ENCODE data around the gene GNAZ. TPM values are rescaled to one million over a fixed set of nuclear protein-coding genes. Genes with fewer than 3 reads are reported as not detected.

GNAZ gene
- total RNA-seq, 1 experiment from 2014 or later: 1.2 TPM

DNA sequence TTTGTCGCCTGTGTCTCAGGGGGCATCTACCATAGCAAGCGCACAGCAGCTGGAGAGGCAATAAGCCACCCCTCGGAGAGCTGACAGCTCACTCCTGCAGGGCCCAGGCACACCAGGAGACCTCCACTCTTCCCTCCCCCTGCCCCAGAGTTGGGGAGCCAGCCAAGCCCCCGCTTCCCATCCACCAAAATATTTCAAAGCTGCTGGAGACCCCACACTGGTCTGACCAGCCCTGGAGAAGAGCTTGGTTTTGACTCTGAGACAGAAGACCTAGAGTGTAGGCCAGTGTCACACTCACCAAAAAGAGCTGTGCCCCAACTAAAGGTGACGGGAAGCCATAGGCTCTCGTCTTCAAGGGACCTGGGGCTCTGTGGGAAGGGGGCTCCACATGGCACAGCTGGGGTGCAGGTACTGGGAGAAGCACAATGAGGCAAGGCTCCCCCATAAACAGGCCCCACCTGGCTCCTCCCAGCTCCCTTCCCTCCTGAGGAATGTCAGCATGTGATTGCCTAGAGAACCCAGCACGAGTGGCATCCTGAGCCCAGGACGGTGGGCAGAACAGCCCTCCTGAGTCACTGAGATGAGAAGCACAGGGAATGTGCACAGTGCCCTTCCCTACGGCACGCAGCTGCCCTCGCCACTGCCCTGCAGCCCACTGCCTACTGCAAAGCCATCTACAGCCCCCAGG is 5.8 kb upstream of the GNAZ start:
- Histone ChIP-seq H3K27me3 (ENCODE audit: insufficient read depth, low read depth) (peaks cover 57% of the 10 kb centered on the region), H3K9me3 (ENCODE audit: insufficient read depth, low read depth) (no peaks in the 10 kb centered on the region), H3F3A (ENCODE audit: insufficient read depth, low read depth) (no peaks in the 10 kb centered on the region), H2AFZ (no peak overlapping the region), H3K27ac (no peak overlapping the region), H3K36me3 (ENCODE audit: low read depth) (no peaks in the 10 kb centered on the region), H3K4me2 (no peak overlapping the region), H3K79me2 (ENCODE audit: low read depth) (no peaks in the 10 kb centered on the region), H3K4me1 (replicated peaks; ENCODE audit: insufficient read depth) (no peaks in the 10 kb centered on the region; the same call in 1 of the 2 replicates), H3K4me3 (no peak overlapping the region), H4K20me1 (ENCODE audit: insufficient read depth) (no peaks in the 10 kb centered on the region; the same call in 1 of the 2 replicates), H3K9me2 (ENCODE audit: insufficient read depth) (no peaks in the 10 kb centered on the region)
- ChIA-PET CTCF (no interaction called here), POLR2A (ENCODE audit: unreplicated experiment) (no interaction called here)
- intact Hi-C loops (cut with micrococcal nuclease; ENCODE audit: unreplicated experiment): no loop called here
- no peak for TF ChIP-seq EZH2 (IDR thresholded peaks at IDR 0.05; ENCODE audit: low read depth)
- TF ChIP-seq, protein P1, sequence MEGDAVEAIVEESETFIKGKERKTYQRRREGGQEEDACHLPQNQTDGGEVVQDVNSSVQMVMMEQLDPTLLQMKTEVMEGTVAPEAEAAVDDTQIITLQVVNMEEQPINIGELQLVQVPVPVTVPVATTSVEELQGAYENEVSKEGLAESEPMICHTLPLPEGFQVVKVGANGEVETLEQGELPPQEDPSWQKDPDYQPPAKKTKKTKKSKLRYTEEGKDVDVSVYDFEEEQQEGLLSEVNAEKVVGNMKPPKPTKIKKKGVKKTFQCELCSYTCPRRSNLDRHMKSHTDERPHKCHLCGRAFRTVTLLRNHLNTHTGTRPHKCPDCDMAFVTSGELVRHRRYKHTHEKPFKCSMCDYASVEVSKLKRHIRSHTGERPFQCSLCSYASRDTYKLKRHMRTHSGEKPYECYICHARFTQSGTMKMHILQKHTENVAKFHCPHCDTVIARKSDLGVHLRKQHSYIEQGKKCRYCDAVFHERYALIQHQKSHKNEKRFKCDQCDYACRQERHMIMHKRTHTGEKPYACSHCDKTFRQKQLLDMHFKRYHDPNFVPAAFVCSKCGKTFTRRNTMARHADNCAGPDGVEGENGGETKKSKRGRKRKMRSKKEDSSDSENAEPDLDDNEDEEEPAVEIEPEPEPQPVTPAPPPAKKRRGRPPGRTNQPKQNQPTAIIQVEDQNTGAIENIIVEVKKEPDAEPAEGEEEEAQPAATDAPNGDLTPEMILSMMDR (conservative IDR thresholded peaks at IDR 0.05): no peak
- DNase-seq: no peak
- BruUV-seq (replicated peaks): no TSS peak

DNA sequence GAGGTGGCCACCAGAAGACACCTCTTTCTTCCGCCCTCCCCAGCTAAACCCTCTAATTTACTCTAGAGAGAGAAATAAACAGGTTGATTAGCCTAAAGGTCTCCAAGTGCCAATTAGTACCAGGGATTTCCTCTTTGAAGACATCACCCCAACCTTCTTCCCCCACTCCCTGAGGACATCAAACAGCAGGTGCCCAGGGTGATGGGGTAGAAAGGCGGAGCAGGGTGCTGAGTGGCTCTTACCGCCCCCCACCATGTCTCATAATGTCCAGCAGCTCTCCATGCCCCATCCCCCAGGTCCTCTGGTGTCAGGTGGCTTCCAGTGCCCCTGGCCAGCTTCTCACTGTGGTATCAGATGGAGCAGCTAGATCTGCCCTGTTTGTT is 5.3 kb upstream of the GNAZ start:
- BruUV-seq (replicated peaks): no TSS peak
- ChIA-PET CTCF (no interaction called here), POLR2A (ENCODE audit: unreplicated experiment) (no interaction called here)
- no peak overlapping the region for H3K4me2 ChIP-seq
- no peaks in the 10 kb centered on the region; the same call in 1 of the 2 replicates for H3K4me1 ChIP-seq (replicated peaks; ENCODE audit: insufficient read depth)
- no peak overlapping the region for H3K4me3 ChIP-seq
- H3K9me3 ChIP-seq (ENCODE audit: insufficient read depth, low read depth): no peaks in the 10 kb centered on the region
- H3K79me2 ChIP-seq (ENCODE audit: low read depth): no peaks in the 10 kb centered on the region
- peaks cover 55% of the 10 kb centered on the region for H3K27me3 ChIP-seq (ENCODE audit: insufficient read depth, low read depth)
- no peaks in the 10 kb centered on the region for H3K9me2 ChIP-seq (ENCODE audit: insufficient read depth)
- H3K27ac ChIP-seq: no peak overlapping the region
- H3F3A ChIP-seq (ENCODE audit: insufficient read depth, low read depth): no peaks in the 10 kb centered on the region
- no peak for DNase-seq
- no peak overlapping the region for H2AFZ ChIP-seq
- H4K20me1 ChIP-seq (ENCODE audit: insufficient read depth): no peaks in the 10 kb centered on the region; the same call in 1 of the 2 replicates
- no peaks in the 10 kb centered on the region for H3K36me3 ChIP-seq (ENCODE audit: low read depth)
- TF ChIP-seq, protein P1 (conservative IDR thresholded peaks at IDR 0.05): no peak
- intact Hi-C loops (cut with micrococcal nuclease; ENCODE audit: unreplicated experiment): no loop called here

DNA sequence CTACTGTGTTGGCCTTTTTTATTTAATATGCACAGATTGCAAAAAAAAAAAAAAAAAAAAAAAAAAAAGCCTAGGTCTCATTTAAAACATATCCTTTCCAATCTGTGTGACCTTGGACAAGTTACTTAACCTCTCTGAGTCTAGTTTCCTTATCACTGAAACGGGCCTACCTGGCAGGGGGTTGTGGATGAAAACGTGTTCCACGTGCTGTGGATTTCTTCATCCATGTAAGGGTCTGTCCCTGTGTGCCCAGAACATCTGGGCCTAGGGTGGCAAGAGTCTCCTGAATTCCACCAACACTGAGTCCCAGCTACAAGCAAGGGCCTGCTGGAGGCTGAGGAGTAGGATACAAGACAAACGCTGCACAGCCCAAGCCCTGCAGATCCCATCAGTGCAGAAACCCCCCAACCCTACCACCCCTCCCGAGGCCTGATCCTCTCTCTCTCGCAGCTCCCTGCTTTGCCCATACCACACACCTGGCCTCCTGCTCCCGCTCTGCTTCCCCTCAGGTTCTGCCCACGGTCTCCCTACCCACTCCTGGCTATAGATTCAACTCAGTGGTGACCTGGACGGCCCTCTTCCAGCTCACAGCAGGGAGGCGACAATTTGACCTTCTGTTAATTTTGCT is 4.7 kb upstream of the GNAZ start:
- Histone ChIP-seq H3F3A (ENCODE audit: insufficient read depth, low read depth) (no peaks in the 10 kb centered on the region), H3K36me3 (ENCODE audit: low read depth) (no peaks in the 10 kb centered on the region), H2AFZ (no peak overlapping the region), H3K9me3 (ENCODE audit: insufficient read depth, low read depth) (no peaks in the 10 kb centered on the region), H3K79me2 (ENCODE audit: low read depth) (no peaks in the 10 kb centered on the region), H3K27me3 (ENCODE audit: insufficient read depth, low read depth) (peaks cover 55% of the 10 kb centered on the region), H3K27ac (no peak overlapping the region), H3K4me3 (no peak overlapping the region), H4K20me1 (ENCODE audit: insufficient read depth) (no peaks in the 10 kb centered on the region; the same call in 1 of the 2 replicates), H3K4me1 (replicated peaks; ENCODE audit: insufficient read depth) (no peaks in the 10 kb centered on the region; the same call in 1 of the 2 replicates), H3K4me2 (no peak overlapping the region), H3K9me2 (ENCODE audit: insufficient read depth) (no peaks in the 10 kb centered on the region)
- POLR2A ChIA-PET (ENCODE audit: unreplicated experiment): no interaction called here
- CTCF ChIA-PET: no interaction called here
- no peak for TF ChIP-seq EZH2 (IDR thresholded peaks at IDR 0.05; ENCODE audit: low read depth)
- TF ChIP-seq, protein P1 (conservative IDR thresholded peaks at IDR 0.05): no peak
- no peak for DNase-seq
- no TSS peak for BruUV-seq (replicated peaks)
- intact Hi-C loops (cut with micrococcal nuclease; ENCODE audit: unreplicated experiment): no loop called here
